Measurements from ENCODE around the gene REXO1.

REXO1 gene

DNA sequence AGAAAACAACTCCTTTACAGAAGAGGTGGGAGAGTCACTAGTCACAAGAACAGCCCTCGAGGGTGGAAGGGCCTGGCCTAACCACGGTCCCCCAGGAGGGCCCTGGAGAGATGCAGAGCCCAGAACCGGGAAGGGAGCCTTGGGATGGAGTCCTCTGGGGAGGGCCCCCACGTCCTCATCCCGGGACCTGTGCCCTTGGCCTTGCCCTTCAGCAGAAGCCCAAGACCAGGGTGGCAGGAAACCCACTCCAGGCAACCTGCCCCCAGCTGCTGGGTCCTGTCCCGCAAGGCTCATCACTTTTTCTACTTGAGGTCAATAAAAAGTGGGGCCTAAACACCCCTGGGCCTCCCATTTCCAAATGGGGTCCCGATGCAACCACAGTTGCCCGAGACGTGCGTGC lies 33.9 kb downstream of the REXO1 start:
- TF ChIP-seq, protein P1, sequence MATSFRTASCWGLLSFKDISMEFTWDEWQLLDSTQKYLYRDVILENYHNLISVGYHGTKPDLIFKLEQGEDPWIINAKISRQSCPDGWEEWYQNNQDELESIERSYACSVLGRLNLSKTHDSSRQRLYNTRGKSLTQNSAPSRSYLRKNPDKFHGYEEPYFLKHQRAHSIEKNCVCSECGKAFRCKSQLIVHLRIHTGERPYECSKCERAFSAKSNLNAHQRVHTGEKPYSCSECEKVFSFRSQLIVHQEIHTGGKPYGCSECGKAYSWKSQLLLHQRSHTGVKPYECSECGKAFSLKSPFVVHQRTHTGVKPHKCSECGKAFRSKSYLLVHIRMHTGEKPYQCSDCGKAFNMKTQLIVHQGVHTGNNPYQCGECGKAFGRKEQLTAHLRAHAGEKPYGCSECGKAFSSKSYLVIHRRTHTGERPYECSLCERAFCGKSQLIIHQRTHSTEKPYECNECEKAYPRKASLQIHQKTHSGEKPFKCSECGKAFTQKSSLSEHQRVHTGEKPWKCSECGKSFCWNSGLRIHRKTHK (tag by site-specific recombination; IDR thresholded peaks at IDR 0.05), result no peak
- TF ChIP-seq ZNF341 (tag by site-specific recombination; IDR thresholded peaks at IDR 0.05; ENCODE audit: low read depth) (peak; percentile 78), KLF8 (tag by site-specific recombination; IDR thresholded peaks at IDR 0.05) (no peak)
- TF ChIP-seq, protein P2, sequence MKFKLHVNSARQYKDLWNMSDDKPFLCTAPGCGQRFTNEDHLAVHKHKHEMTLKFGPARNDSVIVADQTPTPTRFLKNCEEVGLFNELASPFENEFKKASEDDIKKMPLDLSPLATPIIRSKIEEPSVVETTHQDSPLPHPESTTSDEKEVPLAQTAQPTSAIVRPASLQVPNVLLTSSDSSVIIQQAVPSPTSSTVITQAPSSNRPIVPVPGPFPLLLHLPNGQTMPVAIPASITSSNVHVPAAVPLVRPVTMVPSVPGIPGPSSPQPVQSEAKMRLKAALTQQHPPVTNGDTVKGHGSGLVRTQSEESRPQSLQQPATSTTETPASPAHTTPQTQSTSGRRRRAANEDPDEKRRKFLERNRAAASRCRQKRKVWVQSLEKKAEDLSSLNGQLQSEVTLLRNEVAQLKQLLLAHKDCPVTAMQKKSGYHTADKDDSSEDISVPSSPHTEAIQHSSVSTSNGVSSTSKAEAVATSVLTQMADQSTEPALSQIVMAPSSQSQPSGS (tag by site-specific recombination; IDR thresholded peaks at IDR 0.05; ENCODE audit: low read depth), result no peak
- TF ChIP-seq, protein P3, sequence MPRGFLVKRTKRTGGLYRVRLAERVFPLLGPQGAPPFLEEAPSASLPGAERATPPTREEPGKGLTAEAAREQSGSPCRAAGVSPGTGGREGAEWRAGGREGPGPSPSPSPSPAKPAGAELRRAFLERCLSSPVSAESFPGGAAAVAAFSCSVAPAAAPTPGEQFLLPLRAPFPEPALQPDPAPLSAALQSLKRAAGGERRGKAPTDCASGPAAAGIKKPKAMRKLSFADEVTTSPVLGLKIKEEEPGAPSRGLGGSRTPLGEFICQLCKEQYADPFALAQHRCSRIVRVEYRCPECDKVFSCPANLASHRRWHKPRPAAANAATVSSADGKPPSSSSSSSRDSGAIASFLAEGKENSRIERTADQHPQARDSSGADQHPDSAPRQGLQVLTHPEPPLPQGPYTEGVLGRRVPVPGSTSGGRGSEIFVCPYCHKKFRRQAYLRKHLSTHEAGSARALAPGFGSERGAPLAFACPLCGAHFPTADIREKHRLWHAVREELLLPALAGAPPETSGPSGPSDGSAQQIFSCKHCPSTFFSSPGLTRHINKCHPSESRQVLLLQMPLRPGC (tag by site-specific recombination; IDR thresholded peaks at IDR 0.05), result no peak
- H3K36me3 ChIP-seq (ENCODE audit: control insufficient read depth in 2 of 2, insufficient read depth in 1 of 2, low read length in 2 of 2), result peaks cover 0 to 44% of the 10 kb centered on the region in 2 experiments; a peak in 1 of 3 replicates
- POLR2A ChIA-PET, result interaction anchor here (0.6 to 1.9 kb wide), 2 partner anchors 12 to 38 kb away, joined by 4 to 7 read pairs; no protein-coding TSS in a partner anchor
- no peak overlapping the region for H3K4me3 ChIP-seq (ENCODE audit: low read depth, low read length)
- no peaks in the 10 kb centered on the region for H3K9me3 ChIP-seq (ENCODE audit: control insufficient read depth, insufficient read depth, low read depth, low read length)
- CTCF ChIA-PET, result interaction anchor here (0.6 to 2.7 kb wide), 7 partner anchors 11 to 195 kb away, joined by 3 to 17 read pairs (median 5); no protein-coding TSS in a partner anchor
- no peaks in the 10 kb centered on the region for H3K4me1 ChIP-seq (ENCODE audit: control insufficient read depth, insufficient read depth, low read length)
- H3K27ac ChIP-seq (ENCODE audit: extremely low read depth, low read depth, low read length), result no peak overlapping the region

DNA sequence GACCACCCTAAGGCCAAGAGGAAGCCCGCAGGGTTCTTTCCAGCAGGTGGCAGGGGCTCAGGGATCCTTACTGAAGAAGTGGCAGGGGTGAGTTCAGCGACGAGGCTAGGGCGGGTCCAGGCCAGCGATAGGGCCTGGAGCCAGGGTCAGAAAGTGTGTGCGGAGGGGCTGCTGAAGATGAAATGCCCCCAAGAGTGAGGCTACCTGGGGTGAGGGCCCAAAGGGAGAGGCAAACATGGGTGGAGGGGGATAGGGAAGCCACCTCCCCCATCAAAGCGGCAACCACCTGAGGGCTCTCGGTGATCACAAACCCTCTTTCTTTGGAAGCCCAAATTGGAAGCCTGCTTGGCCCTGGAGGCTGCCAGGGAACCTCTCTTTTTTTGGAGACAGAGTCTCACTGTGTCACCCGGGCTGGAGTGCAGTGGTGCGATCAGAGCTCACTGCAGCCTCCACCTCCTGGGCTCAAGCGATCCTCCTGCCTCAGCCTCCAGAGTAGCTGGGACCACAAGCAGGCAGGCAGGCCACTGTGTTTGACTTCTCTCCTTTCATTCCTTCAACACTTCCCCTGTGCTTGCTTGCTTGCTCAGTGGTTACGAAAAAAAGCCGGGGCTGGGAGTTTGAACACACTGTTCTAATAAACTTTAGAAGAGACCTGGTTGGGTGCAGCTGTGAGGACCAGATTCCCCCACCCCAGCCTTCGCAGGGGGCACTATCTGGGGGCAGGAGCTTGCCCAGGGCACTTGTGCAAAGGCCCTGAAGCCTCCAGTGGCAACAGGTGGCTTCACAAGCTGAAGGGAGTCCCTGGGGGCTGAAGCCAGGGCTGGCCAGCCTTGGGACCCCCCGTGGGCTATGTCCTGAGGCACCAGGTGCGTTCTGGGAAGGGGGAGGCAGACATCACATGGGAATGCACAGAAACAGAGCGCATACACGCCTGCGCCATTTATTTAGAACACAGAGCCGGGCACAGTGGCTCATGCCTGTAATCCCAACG lies 34.8 kb downstream of the REXO1 start:
- CTCF ChIA-PET, result interaction anchor here (0.6 to 2.7 kb wide), 9 partner anchors 12 to 278 kb away, joined by 3 to 17 read pairs (median 4); no protein-coding TSS in a partner anchor
- no peak for TF ChIP-seq ZNF521 (tag by site-specific recombination; IDR thresholded peaks at IDR 0.05)
- peak; percentile 10; the same call in 1 of the 2 replicates for TF ChIP-seq KLF8 (tag by site-specific recombination; IDR thresholded peaks at IDR 0.05)
- no peak for TF ChIP-seq ZNF302 (tag by site-specific recombination; IDR thresholded peaks at IDR 0.05; ENCODE audit: low read depth)
- no peak for TF ChIP-seq ZFP3 (tag by site-specific recombination; IDR thresholded peaks at IDR 0.05; ENCODE audit: low read depth)
- peak; percentile 94 for TF ChIP-seq SCRT2 (tag by site-specific recombination; IDR thresholded peaks at IDR 0.05)
- TF ChIP-seq, protein P4, sequence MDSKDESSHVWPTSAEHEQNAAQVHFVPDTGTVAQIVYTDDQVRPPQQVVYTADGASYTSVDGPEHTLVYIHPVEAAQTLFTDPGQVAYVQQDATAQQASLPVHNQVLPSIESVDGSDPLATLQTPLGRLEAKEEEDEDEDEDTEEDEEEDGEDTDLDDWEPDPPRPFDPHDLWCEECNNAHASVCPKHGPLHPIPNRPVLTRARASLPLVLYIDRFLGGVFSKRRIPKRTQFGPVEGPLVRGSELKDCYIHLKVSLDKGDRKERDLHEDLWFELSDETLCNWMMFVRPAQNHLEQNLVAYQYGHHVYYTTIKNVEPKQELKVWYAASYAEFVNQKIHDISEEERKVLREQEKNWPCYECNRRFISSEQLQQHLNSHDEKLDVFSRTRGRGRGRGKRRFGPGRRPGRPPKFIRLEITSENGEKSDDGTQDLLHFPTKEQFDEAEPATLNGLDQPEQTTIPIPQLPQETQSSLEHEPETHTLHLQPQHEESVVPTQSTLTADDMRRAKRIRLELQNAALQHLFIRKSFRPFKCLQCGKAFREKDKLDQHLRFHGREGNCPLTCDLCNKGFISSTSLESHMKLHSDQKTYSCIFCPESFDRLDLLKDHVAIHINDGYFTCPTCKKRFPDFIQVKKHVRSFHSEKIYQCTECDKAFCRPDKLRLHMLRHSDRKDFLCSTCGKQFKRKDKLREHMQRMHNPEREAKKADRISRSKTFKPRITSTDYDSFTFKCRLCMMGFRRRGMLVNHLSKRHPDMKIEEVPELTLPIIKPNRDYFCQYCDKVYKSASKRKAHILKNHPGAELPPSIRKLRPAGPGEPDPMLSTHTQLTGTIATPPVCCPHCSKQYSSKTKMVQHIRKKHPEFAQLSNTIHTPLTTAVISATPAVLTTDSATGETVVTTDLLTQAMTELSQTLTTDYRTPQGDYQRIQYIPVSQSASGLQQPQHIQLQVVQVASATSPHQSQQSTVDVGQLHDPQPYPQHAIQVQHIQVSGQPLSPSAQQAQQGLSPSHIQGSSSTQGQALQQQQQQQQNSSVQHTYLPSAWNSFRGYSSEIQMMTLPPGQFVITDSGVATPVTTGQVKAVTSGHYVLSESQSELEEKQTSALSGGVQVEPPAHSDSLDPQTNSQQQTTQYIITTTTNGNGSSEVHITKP (tag by site-specific recombination; IDR thresholded peaks at IDR 0.05), result 0 out of 2 replicates have a peak, but pooled peaks have one; percentile 13
- no peak for TF ChIP-seq ZNF248 (tag by site-specific recombination; IDR thresholded peaks at IDR 0.05)
- TF ChIP-seq GLIS1 (tag by site-specific recombination; IDR thresholded peaks at IDR 0.05), result no peak; the same call in 1 of the 2 replicates
- TF ChIP-seq, protein P5, sequence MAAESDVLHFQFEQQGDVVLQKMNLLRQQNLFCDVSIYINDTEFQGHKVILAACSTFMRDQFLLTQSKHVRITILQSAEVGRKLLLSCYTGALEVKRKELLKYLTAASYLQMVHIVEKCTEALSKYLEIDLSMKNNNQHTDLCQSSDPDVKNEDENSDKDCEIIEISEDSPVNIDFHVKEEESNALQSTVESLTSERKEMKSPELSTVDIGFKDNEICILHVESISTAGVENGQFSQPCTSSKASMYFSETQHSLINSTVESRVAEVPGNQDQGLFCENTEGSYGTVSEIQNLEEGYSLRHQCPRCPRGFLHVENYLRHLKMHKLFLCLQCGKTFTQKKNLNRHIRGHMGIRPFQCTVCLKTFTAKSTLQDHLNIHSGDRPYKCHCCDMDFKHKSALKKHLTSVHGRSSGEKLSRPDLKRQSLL (tag by site-specific recombination; IDR thresholded peaks at IDR 0.05), result 0 out of 2 replicates have a peak, but pooled peaks have one; percentile 3
- TF ChIP-seq SCRT1 (tag by site-specific recombination; IDR thresholded peaks at IDR 0.05; ENCODE audit: borderline replicate concordance), result peak; percentile 62
- TF ChIP-seq ZIC2 (tag by site-specific recombination; IDR thresholded peaks at IDR 0.05), result peak; percentile 42
- TF ChIP-seq ZNF423 (tag by site-specific recombination; IDR thresholded peaks at IDR 0.05), result 0 out of 2 replicates have a peak, but pooled peaks have one; percentile 38
- TF ChIP-seq, protein P6, sequence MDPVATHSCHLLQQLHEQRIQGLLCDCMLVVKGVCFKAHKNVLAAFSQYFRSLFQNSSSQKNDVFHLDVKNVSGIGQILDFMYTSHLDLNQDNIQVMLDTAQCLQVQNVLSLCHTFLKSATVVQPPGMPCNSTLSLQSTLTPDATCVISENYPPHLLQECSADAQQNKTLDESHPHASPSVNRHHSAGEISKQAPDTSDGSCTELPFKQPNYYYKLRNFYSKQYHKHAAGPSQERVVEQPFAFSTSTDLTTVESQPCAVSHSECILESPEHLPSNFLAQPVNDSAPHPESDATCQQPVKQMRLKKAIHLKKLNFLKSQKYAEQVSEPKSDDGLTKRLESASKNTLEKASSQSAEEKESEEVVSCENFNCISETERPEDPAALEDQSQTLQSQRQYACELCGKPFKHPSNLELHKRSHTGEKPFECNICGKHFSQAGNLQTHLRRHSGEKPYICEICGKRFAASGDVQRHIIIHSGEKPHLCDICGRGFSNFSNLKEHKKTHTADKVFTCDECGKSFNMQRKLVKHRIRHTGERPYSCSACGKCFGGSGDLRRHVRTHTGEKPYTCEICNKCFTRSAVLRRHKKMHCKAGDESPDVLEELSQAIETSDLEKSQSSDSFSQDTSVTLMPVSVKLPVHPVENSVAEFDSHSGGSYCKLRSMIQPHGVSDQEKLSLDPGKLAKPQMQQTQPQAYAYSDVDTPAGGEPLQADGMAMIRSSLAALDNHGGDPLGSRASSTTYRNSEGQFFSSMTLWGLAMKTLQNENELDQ (tag by site-specific recombination; IDR thresholded peaks at IDR 0.05; ENCODE audit: low read depth), result no peak
- no peak for TF ChIP-seq ZNF24 (tag by site-specific recombination; IDR thresholded peaks at IDR 0.05)
- peak; percentile 44; the same call in 1 of the 2 replicates for TF ChIP-seq ZNF623 (tag by site-specific recombination; IDR thresholded peaks at IDR 0.05)

More for the DNA sequence above, 34.8 kb downstream of the REXO1 start:
- Histone ChIP-seq H3K9me3 (ENCODE audit: control insufficient read depth, insufficient read depth, low read depth, low read length) (no peaks in the 10 kb centered on the region), H3K36me3 (ENCODE audit: control insufficient read depth in 2 of 2, insufficient read depth in 1 of 2, low read length in 2 of 2) (peaks cover 0 to 36% of the 10 kb centered on the region in 2 experiments; a peak in 1 of 3 replicates), H3K27ac (ENCODE audit: extremely low read depth, low read depth, low read length) (no peak overlapping the region), H3K4me3 (ENCODE audit: low read depth, low read length) (no peak overlapping the region; the same call in 1 of the 2 replicates), H3K4me1 (ENCODE audit: control insufficient read depth, insufficient read depth, low read length) (no peaks in the 10 kb centered on the region)
- POLR2A ChIA-PET, result interaction anchor here (0.6 to 1.9 kb wide), 2 partner anchors 13 to 37 kb away, joined by 4 to 7 read pairs; no protein-coding TSS in a partner anchor

Data from HEK293 (cell line).